NCI-H82 (cell line): ENCODE results near the gene SHANK1.

Experiments used
- DNase-seq: peaks from one replicate; lab custom pipeline; 2025; lab: John Stamatoyannopoulos, UW

Gene SHANK1

GRCh38 chr19:50711805-50712204, 7.8 kb downstream of the SHANK1 start:
- DNase-seq = no peak

DNA sequence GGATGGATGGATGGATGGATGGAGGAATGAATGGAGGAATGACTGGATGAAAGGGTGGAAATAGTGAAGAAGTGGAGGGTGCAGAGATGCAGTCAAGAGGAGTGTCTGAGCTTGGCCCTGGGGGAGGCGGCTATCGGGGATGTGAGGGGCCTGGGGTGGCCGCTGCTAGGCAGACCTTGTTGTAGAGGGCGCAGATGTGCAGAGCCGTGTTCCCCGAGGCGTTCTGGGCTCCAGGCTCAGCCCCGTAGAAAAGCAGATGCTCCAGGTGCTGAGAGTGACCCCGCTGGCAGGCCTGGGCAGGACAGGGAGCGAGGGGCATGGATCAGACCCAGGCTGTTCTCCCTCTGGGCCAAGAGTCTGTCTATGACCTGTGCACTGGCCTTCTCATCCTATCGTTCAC, 8.4 kb downstream of the SHANK1 start:
- no peak for DNase-seq

DNA sequence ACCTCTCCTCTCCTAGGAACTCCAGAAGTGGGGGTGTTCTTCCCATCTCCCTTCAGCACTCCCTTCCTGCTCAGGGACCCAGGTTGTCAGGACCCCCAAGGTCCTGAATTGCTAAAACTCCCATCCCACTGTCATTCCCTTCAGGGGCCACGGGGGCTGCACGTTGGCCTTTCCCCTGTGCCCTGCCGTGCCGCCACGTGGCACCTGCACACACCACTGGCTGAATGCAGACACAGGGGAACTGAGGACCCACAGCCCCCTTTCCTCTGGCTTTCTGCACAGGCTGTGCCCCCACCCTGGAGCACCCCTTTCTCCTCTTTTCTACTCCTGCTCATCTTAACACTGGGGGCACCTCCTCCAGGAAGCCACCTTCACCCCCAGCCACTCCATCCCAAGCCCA, 9.0 kb downstream of the SHANK1 start:
- no peak for DNase-seq

GRCh38 chr19:50710094-50710493, 9.5 kb downstream of the SHANK1 start:
- DNase-seq = no peak

GRCh38 chr19:50708179-50708879, 11.3 kb downstream of the SHANK1 start:
- peak; percentile 13 for DNase-seq

GRCh38 chr19:50706387-50706786, 13.2 kb downstream of the SHANK1 start:
- no peak for DNase-seq

DNA sequence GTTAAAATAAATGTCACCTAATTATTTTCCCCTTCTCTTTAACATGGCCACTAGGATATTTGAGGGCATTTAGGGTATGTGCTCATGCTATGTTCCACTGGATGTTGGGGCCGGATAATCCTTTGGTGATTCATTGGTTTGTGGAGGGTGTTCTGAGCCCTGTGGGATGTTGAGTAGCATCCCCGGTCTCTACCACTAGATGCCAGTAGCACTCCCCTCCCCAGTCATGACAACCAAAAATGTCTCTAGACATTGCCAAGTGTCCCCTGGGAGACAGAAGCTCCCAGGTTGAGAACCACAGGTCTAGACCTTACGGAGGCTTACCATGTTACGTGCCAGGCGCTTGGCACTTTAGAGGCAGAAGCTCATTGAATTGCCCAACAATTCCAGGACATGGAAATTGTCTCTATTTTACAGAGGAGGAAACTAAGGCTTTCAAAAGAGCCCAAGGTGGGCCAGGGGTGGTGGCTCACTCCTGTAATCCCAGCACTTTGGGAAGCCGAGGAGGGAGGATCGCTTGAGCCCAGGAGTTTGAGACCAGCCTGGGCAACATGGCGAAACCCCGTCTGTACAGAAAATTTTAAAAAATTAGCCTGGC, 14.1 kb downstream of the SHANK1 start:
- DNase-seq = peak; percentile 82

DNA sequence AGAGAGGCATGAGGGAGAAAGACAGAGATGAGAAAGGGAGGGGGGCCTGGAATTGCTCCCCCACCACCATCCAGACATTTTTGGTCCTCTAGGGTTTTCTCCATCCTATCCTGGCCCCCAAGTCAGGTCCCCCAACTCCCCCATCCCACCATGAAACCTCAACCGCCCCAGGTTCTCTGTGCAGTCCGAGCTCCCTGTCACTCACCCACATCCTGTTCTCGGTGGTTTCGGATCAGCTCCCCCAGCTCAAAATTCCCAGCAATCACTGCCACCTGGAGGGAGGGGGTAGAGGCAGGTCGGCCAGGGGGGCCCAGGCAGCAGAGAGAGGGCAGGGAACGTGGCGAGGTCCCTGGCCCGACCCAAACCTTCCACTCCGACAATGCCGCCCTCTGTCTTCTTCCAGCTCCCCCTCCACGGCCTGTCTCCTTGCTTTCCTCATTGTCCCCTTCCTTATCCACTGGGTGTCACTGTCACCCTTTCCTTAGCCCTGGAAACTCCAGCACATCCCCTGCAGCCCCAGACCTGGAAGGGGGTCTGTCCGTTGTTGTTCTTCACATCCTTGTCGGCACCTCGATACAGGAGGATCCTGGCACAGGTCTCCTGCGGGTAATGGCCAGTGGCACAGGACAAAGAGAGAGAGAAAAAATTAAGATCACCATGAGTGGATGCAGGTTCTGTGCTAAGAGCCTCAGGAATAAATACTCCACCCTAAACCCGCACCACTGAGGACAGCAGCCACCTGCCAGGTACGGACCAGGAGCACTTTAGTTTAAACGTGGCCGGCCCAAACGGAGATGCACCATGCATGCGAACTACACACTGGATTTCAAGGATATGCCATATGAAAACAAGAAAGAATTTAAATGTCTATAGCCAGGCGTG, 15.4 kb downstream of the SHANK1 start:
- peak; percentile 68 for DNase-seq

DNA sequence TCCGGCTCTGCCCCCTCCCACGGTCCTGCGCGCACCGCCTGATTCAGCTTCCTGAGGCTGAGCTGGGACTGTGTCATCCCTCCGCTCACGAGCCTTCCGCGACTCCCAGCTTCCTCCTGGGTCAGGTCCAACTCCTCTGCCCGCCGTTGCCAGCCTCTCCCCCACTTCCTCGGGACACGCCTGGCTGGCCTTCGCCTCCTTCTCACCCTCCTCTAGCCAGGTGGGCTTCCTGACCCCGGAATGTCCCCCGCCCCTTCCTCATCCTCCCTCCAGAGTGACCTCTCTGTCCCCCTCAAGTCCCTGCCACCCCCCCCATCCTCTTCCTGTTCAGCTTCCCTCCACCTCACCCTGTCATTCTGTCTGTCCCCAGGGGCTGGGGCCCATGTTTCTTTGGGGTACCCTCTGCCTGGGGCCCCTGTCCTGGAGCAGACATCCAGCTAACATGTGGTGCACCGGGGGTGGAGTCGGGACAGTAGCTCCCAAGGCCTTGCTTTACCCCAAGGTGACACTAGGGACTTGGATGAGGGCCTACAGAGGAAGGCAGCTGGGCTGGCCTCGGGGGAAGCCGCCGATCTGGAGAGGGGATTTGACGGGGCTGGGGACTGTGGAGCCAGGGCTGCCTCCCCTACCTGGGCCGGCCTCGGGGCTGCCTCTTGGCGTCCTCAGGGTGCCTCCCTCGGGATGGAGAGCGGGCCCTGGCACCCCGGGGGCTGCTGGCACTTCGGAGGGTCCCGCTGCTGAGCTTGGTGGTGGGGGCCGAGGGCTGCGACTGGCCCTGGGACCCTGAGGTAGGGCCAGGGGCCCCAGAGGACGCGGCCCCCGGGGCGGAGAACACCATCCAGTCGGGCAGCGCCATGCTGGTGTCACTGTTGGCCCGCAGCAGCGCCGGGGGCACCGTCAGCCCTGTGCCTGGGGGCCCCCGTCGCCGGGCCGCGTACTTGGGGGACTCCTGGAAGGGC, 16.5 kb downstream of the SHANK1 start:
- DNase-seq = peak; percentile 29

GRCh38 chr19:50702158-50702870, 17.3 kb downstream of the SHANK1 start:
- DNase-seq = no peak

- DNase-seq = no peak
These were observed 18.1 kb downstream of the SHANK1 start for GRCh38 chr19:50701367-50701985.

DNA sequence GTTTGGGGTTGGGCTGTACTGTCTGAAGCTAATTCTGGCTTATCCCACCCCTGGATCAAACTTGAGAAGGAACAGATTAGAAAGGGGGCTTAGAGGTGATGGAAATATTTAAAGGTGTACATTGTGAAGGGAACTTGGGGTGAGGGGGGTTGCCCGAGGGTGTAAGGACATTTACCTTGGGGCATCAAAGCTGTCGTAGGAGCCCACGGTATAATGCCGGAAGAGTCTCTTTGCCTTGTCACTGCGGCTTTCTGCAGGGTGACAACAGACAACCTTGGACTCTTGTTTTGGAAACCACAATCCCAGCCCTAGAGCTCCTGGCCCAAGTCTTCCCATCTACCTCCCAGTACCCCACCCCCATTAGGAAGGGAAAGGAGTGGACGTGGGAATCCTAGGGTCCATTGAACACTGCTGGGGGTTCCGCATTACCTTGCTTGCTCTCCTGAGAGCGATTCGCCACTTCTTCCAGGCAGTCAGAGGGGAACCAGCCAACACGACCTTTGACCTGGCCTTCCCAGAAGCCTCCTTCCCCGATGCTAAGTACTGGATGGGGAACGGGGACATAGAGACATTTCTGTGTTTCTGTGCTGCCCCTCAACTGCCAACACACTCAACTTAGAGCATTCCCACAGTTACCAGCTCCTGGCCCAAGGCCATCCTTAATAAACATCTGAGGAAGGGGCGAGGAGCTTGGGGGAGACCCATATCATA, 22.0 kb downstream of the SHANK1 start:
- no peak for DNase-seq

DNA sequence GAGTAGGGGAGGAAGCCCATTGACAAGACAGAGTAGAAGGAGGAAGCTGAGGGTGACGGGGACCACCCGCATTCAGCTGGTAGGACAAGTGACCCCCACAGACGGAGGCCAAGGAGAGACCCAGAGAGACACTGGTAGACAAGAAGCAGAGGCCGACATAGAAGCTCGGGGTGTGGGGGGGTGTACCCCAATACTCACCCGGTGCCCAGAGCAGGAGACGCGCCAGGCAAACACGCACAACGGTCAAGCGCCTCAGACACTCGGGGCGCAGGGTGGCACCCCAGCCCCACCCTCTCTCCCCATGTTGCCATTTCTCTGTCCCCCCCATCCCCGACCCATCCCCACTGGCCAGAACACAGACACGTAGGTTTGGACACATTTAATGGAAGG, 23.5 kb downstream of the SHANK1 start:
- DNase-seq = no peak

DNA sequence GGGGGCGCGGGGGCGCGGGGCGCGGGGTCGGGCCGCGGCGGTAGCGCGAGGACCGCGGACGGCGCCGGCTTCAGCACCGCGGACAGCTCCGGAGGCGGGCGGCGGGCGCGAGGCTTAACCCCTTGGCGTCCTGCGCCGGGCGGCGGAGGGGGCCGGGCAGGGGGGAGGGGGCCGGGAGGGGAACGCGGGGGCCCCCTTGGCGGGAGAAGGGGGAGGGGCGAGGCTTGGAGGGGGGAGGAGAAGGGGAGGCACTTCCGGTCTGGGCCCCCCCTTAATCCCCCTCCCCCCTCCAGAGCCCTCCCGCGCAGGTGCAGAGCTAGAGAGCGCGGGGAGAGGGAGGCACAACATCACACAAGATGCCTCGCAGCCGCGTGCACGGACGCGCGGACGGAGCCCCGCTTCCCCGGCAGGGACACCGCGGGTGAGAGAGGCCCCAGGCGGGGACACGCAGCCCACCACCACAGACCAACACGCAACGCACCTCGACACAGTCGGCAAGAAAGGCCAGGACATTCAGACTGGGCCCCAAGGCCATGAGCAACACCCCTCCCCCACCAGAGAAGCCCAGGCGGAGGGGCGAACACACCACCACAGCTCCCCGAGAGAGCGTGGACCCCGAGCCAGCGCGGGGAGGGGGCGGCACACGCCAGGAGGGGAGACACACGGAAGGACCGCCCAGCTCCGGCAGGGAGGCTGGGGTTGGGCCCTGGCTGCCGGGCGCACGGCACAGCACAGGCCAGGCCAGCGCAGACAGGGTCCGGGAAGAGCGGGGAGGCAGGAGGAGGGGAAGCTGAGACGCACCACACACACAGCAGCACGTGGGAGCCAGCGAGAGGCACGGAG, 24.1 kb downstream of the SHANK1 start:
- peak; percentile 68 for DNase-seq

DNA sequence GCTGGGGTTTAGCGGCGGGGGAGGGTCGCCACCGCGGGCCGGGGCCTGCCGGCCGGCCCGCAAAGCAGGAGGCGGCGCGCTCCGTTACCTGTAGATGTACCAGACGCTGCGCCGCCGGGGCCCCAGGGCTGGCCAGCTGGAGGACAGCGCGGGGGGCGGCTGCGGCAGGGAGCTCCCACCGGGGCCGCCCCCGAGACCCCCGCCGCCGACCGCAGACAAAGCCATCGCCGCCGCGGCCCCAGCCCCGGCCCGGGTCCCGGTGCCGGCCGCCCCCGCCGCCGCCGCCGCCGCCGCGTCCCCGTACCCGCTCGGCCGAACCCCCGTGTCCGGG, 24.8 kb downstream of the SHANK1 start:
- DNase-seq = no peak

- DNase-seq = peak; percentile 11
These were observed 26.3 kb downstream of the SHANK1 start for GRCh38 chr19:50693064-50693975.

- no peak for DNase-seq
These were observed 29.2 kb downstream of the SHANK1 start for GRCh38 chr19:50690439-50690838.

- no peak for DNase-seq
These were observed 30.8 kb downstream of the SHANK1 start for GRCh38 chr19:50688766-50689165.
